ENCODE data around the gene OXGR1.

DNA sequence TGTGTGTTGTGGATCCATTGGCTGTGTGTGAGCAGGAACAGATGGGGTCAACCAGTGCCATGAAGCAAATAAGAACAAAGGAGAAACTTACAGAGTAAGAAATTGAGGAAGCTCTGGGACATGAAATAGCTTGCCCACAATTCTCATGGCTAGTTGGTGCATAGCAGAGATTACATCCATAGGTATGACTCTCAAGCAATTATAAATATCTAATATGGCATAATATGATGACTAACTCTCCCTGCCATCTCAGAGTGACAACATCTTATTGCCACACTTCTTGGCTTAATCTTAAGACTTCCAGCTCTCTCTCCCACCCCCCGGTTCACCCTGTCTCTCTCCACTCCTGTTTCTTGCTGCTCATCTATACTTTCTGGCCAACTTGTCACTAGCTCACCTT, 53.3 kb downstream of the OXGR1 start:
- TF ChIP-seq CTCF (conservative IDR thresholded peaks at IDR 0.05; ENCODE audit: low read length) (no peak), EZH2phosphoT487 (IDR thresholded peaks at IDR 0.05; ENCODE audit: borderline replicate concordance, low read depth, low read length) (no peak)

Data from OCI-LY7 (cell line).